Neural progenitor cell (in vitro differentiated cells): ENCODE measurements around the gene TCFL5.

ENCODE experiments used
- CTCF ChIP-seq: fragments of 200-600 bp; sonication (generic); IDR thresholded peaks from 2 replicates; pipeline ENCODE4 v1.5.1; 2017; ENCODE audit warnings: antibody characterized with exemption, mild to moderate bottlenecking
- EZH2 ChIP-seq: fragments of 200-600 bp; sonication (generic); IDR thresholded peaks from 2 replicates; pipeline ENCODE4 v1.6.1; 2017; ENCODE audit warnings: antibody characterized with exemption, mild to moderate bottlenecking, moderate library complexity
- EZH2phosphoT487 ChIP-seq: fragments of 200-600 bp; sonication (generic); IDR thresholded peaks from 2 replicates; pipeline ENCODE4 v1.6.1; 2017; ENCODE audit warnings: antibody characterized with exemption

DNA sequence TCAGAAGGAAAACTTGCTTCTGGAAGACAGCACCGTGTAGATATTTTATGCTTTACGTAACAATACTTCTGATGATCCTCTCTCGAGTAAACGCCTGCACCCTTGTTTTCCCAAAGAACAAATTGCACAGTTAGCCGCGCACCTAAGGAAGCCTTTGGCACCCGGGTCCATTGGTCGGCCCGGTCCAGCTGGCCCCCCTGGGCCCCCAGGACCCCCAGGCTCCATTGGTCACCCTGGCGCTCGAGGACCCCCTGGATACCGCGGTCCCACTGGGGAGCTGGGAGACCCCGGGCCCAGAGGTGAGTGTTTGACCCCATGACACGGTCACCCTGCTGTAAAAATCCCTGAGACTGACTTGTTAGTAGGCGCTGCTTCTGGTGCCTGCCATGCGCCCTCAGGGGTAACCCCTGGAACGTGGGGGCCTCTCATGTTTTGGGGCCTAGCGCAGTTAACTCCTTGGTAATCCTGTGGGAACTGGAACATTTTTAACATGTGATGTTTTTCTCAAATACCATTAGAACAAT, 24.6 kb downstream of the TCFL5 start:
- TF ChIP-seq CTCF: no peak
- no peak for TF ChIP-seq EZH2
- no peak for TF ChIP-seq EZH2phosphoT487
